ENCODE data around the gene P2RY6.

- TF ChIP-seq SP1 (IDR thresholded peaks at IDR 0.05) (no peak), LEF1 (IDR thresholded peaks at IDR 0.05; ENCODE audit: borderline replicate concordance) (no peak), FOXA1 (IDR thresholded peaks at IDR 0.05) (no peak), NFRKB (IDR thresholded peaks at IDR 0.05) (no peak), SUZ12 (IDR thresholded peaks at IDR 0.05) (no peak), CTBP1 (IDR thresholded peaks at IDR 0.05; ENCODE audit: borderline replicate concordance) (no peak), HDGF (IDR thresholded peaks at IDR 0.05; ENCODE audit: borderline replicate concordance) (no peak), ELF4 (IDR thresholded peaks at IDR 0.05) (no peak), ARNT (IDR thresholded peaks at IDR 0.05) (no peak)
These were observed 66.1 kb downstream of the P2RY6 start for GRCh38 chr11:73338279-73338678.

Data from HEK293T (cell line).